Measurements from ENCODE around the gene SPCS1. TPM values are rescaled to one million over a fixed set of nuclear protein-coding genes. Genes with fewer than 3 reads are reported as not detected.

The SPCS1 gene
- total RNA-seq, 1 experiment from 2014 or later = 124 TPM

DNA sequence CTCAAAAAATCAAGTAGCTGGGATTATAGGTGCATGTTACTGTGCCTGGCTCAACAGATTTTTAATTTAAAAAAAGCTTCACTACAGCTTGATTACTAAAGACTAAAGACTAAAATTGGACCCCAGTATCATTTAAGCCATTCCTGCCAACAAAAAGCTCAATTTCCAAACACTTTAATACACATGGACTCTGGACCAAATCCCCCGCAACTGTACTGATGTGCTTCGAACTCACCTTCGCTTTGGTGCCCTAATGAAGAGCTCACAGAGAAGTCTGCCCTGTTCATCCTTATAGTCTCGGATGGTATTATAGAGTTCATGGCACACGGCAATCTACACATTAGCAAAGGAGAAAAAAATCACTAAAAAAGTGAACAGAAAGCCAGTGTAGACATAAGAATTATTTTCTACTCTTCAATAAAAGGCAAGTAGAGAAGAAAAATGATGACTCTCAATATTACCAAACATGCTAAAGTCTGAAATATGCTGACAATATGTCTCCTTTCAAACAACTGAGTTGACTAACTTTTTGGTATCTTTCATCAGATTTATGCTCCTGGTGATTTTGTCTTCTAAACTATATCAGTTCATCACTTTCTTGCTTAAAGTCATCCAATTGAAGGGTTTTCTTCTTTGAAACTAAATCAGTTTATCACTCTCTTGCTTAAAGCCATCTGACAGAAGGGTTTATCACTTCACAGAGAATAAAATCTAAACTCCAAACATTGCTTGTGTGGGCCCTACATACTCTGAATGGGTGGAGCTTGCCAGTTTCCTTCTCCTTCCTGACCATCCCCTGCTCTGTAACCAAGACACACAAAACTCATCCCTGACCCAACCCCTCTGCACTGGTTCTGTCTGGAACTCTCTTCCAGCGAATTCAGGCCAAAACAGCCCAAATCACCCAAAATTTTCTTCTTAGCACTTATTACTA, 27.4 kb upstream of the SPCS1 start:
- ATAC-seq = no peak
- peaks cover 16 to 25% of the 10 kb centered on the region in 2 experiments for H3K36me3 ChIP-seq (ENCODE audit: control insufficient read depth in 1 of 2, insufficient read depth in 2 of 2, low read length in 2 of 2)
- H3K9ac ChIP-seq (ENCODE audit: low read length) = no peak overlapping the region
- H4K20me1 ChIP-seq (ENCODE audit: insufficient read depth) = no peaks in the 10 kb centered on the region
- no peak overlapping the region for H2AFZ ChIP-seq (ENCODE audit: low read depth, low read length, poor library complexity, severe bottlenecking)
- no peak overlapping the region for H3K27ac ChIP-seq (ENCODE audit: low read depth, low read length)
- H3K79me2 ChIP-seq (ENCODE audit: insufficient read depth, low read length) = peaks cover 32% of the 10 kb centered on the region
- CTCF ChIA-PET = no interaction called here
- TF ChIP-seq, protein P1, sequence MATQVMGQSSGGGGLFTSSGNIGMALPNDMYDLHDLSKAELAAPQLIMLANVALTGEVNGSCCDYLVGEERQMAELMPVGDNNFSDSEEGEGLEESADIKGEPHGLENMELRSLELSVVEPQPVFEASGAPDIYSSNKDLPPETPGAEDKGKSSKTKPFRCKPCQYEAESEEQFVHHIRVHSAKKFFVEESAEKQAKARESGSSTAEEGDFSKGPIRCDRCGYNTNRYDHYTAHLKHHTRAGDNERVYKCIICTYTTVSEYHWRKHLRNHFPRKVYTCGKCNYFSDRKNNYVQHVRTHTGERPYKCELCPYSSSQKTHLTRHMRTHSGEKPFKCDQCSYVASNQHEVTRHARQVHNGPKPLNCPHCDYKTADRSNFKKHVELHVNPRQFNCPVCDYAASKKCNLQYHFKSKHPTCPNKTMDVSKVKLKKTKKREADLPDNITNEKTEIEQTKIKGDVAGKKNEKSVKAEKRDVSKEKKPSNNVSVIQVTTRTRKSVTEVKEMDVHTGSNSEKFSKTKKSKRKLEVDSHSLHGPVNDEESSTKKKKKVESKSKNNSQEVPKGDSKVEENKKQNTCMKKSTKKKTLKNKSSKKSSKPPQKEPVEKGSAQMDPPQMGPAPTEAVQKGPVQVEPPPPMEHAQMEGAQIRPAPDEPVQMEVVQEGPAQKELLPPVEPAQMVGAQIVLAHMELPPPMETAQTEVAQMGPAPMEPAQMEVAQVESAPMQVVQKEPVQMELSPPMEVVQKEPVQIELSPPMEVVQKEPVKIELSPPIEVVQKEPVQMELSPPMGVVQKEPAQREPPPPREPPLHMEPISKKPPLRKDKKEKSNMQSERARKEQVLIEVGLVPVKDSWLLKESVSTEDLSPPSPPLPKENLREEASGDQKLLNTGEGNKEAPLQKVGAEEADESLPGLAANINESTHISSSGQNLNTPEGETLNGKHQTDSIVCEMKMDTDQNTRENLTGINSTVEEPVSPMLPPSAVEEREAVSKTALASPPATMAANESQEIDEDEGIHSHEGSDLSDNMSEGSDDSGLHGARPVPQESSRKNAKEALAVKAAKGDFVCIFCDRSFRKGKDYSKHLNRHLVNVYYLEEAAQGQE (IDR thresholded peaks at IDR 0.05; ENCODE audit: low read depth) = no peak
- TF ChIP-seq ELF1 (IDR thresholded peaks at IDR 0.05; ENCODE audit: borderline replicate concordance, low read depth) (no peak), POLR2AphosphoS5 (IDR thresholded peaks at IDR 0.05; ENCODE audit: low read depth, low read length) (no peak), ZBTB33 (IDR thresholded peaks at IDR 0.05; ENCODE audit: extremely low read depth, insufficient replicate concordance, low read length) (no peak), EGR1 (IDR thresholded peaks at IDR 0.05; ENCODE audit: low read depth) (no peak), CTCF (IDR thresholded peaks at IDR 0.05 in 2 of 3, conservative IDR thresholded peaks at IDR 0.05 in 1 of 3; ENCODE audit: borderline replicate concordance in 1 of 3, insufficient read depth in 1 of 3, low read depth in 2 of 3, low read length in 2 of 3) (no peak), TCF7L2 (IDR thresholded peaks at IDR 0.05; ENCODE audit: borderline replicate concordance, extremely low read depth, insufficient read depth, insufficient read length) (no peak), ATF3 (IDR thresholded peaks at IDR 0.05) (no peak), POLR2A (IDR thresholded peaks at IDR 0.05; ENCODE audit: borderline replicate concordance, extremely low read depth, insufficient read depth, insufficient read length) (no peak), SRF (IDR thresholded peaks at IDR 0.05; ENCODE audit: low read depth) (no peak), ZFX (IDR thresholded peaks at IDR 0.05) (no peak), SIN3A (IDR thresholded peaks at IDR 0.05; ENCODE audit: low read depth) (no peak), ZNF274 (IDR thresholded peaks at IDR 0.05; ENCODE audit: low read depth, low read length) (no peak), CEBPB (IDR thresholded peaks at IDR 0.05; ENCODE audit: low read depth) (no peak), SP1 (IDR thresholded peaks at IDR 0.05; ENCODE audit: low read depth) (no peak)
- peaks cover 8 to 12% of the 10 kb centered on the region in 2 experiments; a peak in 3 of 4 replicates for H3K4me1 ChIP-seq (ENCODE audit: control insufficient read depth in 1 of 2, insufficient read depth in 2 of 2, low read length in 2 of 2)
- H3K9me3 ChIP-seq (ENCODE audit: control insufficient read depth in 1 of 2, insufficient read depth in 1 of 2, low read depth in 1 of 2, low read length in 2 of 2) = no peaks in the 10 kb centered on the region
- POLR2A ChIA-PET = no interaction called here
- RAD21 ChIA-PET (ENCODE audit: low non-redundant PET in 1 of 2, low total read pairs in 2 of 2, uncharacterized antibody in 2 of 2, unreplicated experiment in 2 of 2) = no interaction called here
- H3K9me2 ChIP-seq (ENCODE audit: insufficient read depth) = no peaks in the 10 kb centered on the region
- H3K4me3 ChIP-seq (replicated peaks in 1 of 2; ENCODE audit: low read depth in 1 of 2, low read length in 2 of 2) = no peak overlapping the region
- DNase-seq (ENCODE audit: low read depth, low spot score) = no peak
- H3K27me3 ChIP-seq (ENCODE audit: insufficient read depth, low read length) = no peaks in the 10 kb centered on the region
- no TSS peak for BruUV-seq (replicated peaks)
- H3K4me2 ChIP-seq (ENCODE audit: low read length) = no peak overlapping the region
- intact Hi-C loops (cut with micrococcal nuclease) = no loop called here
